RWPE2 (cell line): ENCODE data around the gene IRAK1.

Experiments
- ATAC-seq: fragments of 200-7000 bp; cut with Tn5 transposase; 3 replicates; pipeline ENCODE4 v1.9.1; 2021; ENCODE audit warnings: low read depth
- DNase-seq: peaks from one replicate; pipeline ENCODE4 v3.0.0-alpha.2; 2020; ENCODE audit warnings: low spot score
- H3K27ac ChIP-seq: fragments of 450-650 bp; 2 replicates; pipeline ENCODE4 v1.5.1; 2017; ENCODE audit warnings: mild to moderate bottlenecking; ENCODE audit not compliant: poor library complexity, severe bottlenecking
- H3K27me3 ChIP-seq: fragments of 250-450 bp; sonication (Bioruptor Pico); 2 replicates; pipeline ENCODE4 v1.5.1; 2021; ENCODE audit warnings: mild to moderate bottlenecking, moderate library complexity; ENCODE audit not compliant: insufficient read depth, poor library complexity, severe bottlenecking
- H3K36me3 ChIP-seq: fragments of 250-450 bp; sonication (Bioruptor Pico); 2 replicates; pipeline ENCODE4 v1.5.1; 2020; ENCODE audit warnings: low read depth, mild to moderate bottlenecking, moderate library complexity
- H3K4me1 ChIP-seq: fragments of 250-450 bp; sonication (Bioruptor Pico); 2 replicates; pipeline ENCODE4 v1.5.1; 2021; ENCODE audit warnings: mild to moderate bottlenecking, moderate library complexity; ENCODE audit not compliant: insufficient read depth, poor library complexity, severe bottlenecking
- H3K4me3 ChIP-seq: fragments of 250-450 bp; sonication (Bioruptor Pico); 2 replicates; pipeline ENCODE4 v1.5.1; 2021; ENCODE audit warnings: mild to moderate bottlenecking, moderate library complexity; ENCODE audit not compliant: severe bottlenecking
- H3K9me3 ChIP-seq: fragments of 250-450 bp; sonication (Bioruptor Pico); 2 replicates; pipeline ENCODE4 v1.5.1; 2021; ENCODE audit warnings: mild to moderate bottlenecking, moderate library complexity; ENCODE audit not compliant: severe bottlenecking
- CTCF ChIP-seq: fragments of 450-650 bp; IDR thresholded peaks from one replicate; pipeline ENCODE4 v1.5.1; 2017; ENCODE audit warnings: mild to moderate bottlenecking, moderate library complexity; ENCODE audit not compliant: poor library complexity, severe bottlenecking

IRAK1 gene

GRCh38 chrX:154010330-154011087 is 9.2 kb downstream of the IRAK1 start:
- Histone ChIP-seq H3K27me3 (no peaks in the 10 kb centered on the region), H3K9me3 (no peaks in the 10 kb centered on the region), H3K36me3 (peaks cover 43% of the 10 kb centered on the region), H3K27ac (peak overlapping the region; percentile 14), H3K4me1 (peaks cover 8% of the 10 kb centered on the region), H3K4me3 (no peak overlapping the region)
- DNase-seq: no peak
- no peak for TF ChIP-seq CTCF
- ATAC-seq: peak; percentile 60

- ATAC-seq: no peak
- TF ChIP-seq CTCF: no peak
- Histone ChIP-seq H3K4me1 (peaks cover 8% of the 10 kb centered on the region), H3K36me3 (peaks cover 31% of the 10 kb centered on the region), H3K9me3 (no peaks in the 10 kb centered on the region), H3K27ac (no peak overlapping the region), H3K27me3 (no peaks in the 10 kb centered on the region), H3K4me3 (no peak overlapping the region)
- no peak for DNase-seq
These were observed 11.2 kb downstream of the IRAK1 start for GRCh38 chrX:154008521-154008920.

- TF ChIP-seq CTCF: no peak
- H3K27ac ChIP-seq: no peak overlapping the region
- no peak overlapping the region for H3K4me3 ChIP-seq
- DNase-seq (no peak), ATAC-seq (no peak)
- H3K36me3 ChIP-seq: peaks cover 15% of the 10 kb centered on the region; the same call in 1 of the 2 replicates
- peaks cover 8% of the 10 kb centered on the region for H3K4me1 ChIP-seq
- H3K9me3 ChIP-seq: no peaks in the 10 kb centered on the region
- no peaks in the 10 kb centered on the region for H3K27me3 ChIP-seq
These were observed 12.8 kb downstream of the IRAK1 start for GRCh38 chrX:154006947-154007346.

- ATAC-seq (no peak), DNase-seq (no peak)
- Histone ChIP-seq H3K4me1 (no peaks in the 10 kb centered on the region), H3K9me3 (no peaks in the 10 kb centered on the region), H3K27ac (no peak overlapping the region), H3K4me3 (no peak overlapping the region), H3K27me3 (no peaks in the 10 kb centered on the region), H3K36me3 (no peaks in the 10 kb centered on the region; the same call in 1 of the 2 replicates)
- no peak for TF ChIP-seq CTCF
These were observed 15.4 kb downstream of the IRAK1 start for GRCh38 chrX:154004315-154004714.

GRCh38 chrX:154002215-154002719 is 17.4 kb downstream of the IRAK1 start:
- H3K9me3 ChIP-seq: no peaks in the 10 kb centered on the region
- H3K27me3 ChIP-seq: no peaks in the 10 kb centered on the region
- H3K4me3 ChIP-seq: no peak overlapping the region
- no peaks in the 10 kb centered on the region for H3K36me3 ChIP-seq
- H3K4me1 ChIP-seq: no peaks in the 10 kb centered on the region
- no peak for TF ChIP-seq CTCF
- DNase-seq (no peak), ATAC-seq (no peak)
- no peak overlapping the region for H3K27ac ChIP-seq
